Measurements from ENCODE around the gene C17orf67.

C17orf67 gene

DNA sequence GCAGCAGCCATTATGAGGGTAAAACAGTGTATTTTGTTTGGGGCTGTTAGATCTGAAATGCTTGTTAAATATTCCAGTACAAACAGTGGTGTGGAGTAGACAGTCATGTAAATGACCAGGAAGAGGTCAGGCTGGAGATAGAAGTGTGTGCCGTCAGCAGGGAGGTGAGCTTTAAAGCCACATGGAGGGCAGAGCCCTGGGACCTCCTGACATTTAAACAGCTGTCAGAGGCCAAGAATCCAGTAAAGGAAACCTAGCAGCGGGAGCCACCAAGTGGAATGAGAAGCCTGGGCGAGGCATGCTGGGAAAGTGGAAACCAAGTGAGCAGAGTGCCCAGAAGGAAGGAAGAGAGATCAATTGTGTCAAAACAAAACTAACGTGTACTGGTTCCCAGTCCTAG, 26.8 kb downstream of the C17orf67 start:
- no peak for DNase-seq (ENCODE audit: low read depth)
- TF ChIP-seq, protein P1, sequence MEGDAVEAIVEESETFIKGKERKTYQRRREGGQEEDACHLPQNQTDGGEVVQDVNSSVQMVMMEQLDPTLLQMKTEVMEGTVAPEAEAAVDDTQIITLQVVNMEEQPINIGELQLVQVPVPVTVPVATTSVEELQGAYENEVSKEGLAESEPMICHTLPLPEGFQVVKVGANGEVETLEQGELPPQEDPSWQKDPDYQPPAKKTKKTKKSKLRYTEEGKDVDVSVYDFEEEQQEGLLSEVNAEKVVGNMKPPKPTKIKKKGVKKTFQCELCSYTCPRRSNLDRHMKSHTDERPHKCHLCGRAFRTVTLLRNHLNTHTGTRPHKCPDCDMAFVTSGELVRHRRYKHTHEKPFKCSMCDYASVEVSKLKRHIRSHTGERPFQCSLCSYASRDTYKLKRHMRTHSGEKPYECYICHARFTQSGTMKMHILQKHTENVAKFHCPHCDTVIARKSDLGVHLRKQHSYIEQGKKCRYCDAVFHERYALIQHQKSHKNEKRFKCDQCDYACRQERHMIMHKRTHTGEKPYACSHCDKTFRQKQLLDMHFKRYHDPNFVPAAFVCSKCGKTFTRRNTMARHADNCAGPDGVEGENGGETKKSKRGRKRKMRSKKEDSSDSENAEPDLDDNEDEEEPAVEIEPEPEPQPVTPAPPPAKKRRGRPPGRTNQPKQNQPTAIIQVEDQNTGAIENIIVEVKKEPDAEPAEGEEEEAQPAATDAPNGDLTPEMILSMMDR (IDR thresholded peaks at IDR 0.05; ENCODE audit: low read depth, low read length, missing control alignments) = no peak
- in situ Hi-C loops (cut with HindIII; ENCODE audit: low sequenced_read_pairs) = no loop called here
- H3K4me3 ChIP-seq (ENCODE audit: low read depth, low read length) = no peak overlapping the region

DNA sequence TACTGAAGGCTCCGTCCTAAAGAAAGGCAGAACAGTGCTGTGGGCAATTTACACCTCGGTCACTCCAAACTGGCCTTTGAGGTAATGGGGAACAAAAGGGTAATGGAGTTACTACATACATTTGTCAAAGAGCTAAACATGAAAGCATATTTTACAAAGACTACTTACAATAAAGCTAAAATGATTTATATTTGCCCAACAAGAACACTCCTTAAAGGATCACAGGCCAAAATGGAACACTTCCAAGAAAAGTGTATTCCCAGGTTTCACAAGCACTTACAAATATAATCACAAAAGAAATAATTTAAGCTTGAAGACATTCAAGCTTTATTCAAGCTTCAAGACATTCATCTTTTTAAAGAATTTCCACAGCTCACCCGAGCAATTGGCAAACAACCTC, 29.3 kb downstream of the C17orf67 start:
- in situ Hi-C loops (cut with HindIII; ENCODE audit: low sequenced_read_pairs) = no loop called here
- TF ChIP-seq, protein P1 (IDR thresholded peaks at IDR 0.05; ENCODE audit: low read depth, low read length, missing control alignments) = no peak
- no peak for DNase-seq (ENCODE audit: low read depth)
- H3K4me3 ChIP-seq (ENCODE audit: low read depth, low read length) = no peak overlapping the region

DNA sequence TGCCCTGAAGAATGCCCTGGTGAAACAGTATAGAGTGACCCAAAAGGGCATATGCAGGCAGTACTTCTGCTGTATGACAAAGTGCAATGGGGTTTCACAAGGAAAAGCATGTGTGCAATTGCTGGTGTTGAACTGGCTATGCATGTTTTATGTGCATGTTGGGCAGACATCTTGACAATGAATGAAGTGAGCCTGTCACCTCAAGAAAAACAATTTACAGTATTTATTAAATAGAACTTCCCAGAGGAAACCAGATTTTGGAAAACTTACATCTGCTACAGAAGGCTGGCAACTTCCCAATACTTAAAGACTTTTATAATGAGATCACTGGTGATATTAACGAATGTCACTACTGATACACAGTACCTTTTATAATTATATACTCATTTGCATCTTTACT, 30.6 kb downstream of the C17orf67 start:
- in situ Hi-C loops (cut with HindIII; ENCODE audit: low sequenced_read_pairs) = no loop called here
- no peak overlapping the region for H3K4me3 ChIP-seq (ENCODE audit: low read depth, low read length)
- TF ChIP-seq, protein P1 (IDR thresholded peaks at IDR 0.05; ENCODE audit: low read depth, low read length, missing control alignments) = no peak
- no peak for DNase-seq (ENCODE audit: low read depth)

DNA sequence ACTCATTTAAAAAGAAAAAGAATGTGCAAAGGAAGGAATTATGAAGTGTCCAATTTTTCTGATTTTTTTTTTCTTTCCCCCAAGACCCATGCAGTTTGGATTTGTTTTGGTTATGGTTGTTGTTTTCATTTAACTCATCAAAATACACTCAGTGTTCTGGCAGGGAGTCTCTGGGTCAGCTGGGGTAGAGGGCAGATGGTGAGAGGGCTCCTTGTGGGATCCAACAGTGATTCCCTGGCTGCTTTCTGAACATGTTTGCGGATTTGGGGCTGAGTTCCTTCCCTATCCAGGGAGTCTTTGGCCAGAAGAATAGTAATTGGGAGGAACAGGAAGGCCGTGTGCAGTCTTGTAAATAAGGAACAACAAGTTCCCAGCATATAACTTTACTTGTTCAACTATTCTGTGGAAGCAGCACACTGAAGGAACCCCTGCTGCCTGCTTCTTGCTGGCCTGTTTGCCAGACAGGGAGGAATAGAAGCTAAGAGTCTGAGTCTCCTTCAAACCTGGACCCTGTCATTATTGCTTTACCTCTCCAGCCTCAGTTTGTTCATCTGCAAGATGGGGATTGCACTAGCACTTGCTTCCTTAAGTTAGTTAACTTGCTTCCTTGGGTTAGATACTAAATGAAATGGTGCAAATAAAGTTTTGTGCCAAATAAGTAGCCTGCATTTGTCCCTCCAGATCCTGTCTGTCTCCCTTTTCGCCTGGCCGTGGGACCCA, 32.1 kb downstream of the C17orf67 start:
- no peak overlapping the region for H3K4me3 ChIP-seq (ENCODE audit: low read depth, low read length)
- DNase-seq (ENCODE audit: low read depth) = no peak
- TF ChIP-seq, protein P1 (IDR thresholded peaks at IDR 0.05; ENCODE audit: low read depth, low read length, missing control alignments) = no peak
- in situ Hi-C loops (cut with HindIII; ENCODE audit: low sequenced_read_pairs) = no loop called here

DNA sequence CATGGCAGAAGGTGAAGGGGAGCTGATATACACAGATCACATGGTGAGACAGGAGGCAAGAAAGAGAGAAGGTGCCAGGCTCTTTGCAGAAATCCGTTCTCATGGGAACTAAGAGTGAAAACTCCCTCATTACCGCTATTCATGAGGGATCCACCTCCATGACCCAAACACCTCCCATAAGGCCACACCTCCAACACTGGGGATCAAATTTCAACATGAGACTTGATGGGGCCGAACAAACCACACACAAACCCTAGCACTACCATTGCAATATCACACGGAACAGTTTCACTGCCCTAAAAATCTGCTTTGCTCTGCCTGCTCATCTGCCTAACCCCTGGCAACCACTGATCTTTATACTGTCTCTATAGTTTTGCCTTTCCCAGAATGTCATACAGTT, 34.8 kb downstream of the C17orf67 start:
- in situ Hi-C loops (cut with HindIII; ENCODE audit: low sequenced_read_pairs) = no loop called here
- no peak for DNase-seq (ENCODE audit: low read depth)
- TF ChIP-seq, protein P1 (IDR thresholded peaks at IDR 0.05; ENCODE audit: low read depth, low read length, missing control alignments) = no peak
- H3K4me3 ChIP-seq (ENCODE audit: low read depth, low read length) = no peak overlapping the region

DNA sequence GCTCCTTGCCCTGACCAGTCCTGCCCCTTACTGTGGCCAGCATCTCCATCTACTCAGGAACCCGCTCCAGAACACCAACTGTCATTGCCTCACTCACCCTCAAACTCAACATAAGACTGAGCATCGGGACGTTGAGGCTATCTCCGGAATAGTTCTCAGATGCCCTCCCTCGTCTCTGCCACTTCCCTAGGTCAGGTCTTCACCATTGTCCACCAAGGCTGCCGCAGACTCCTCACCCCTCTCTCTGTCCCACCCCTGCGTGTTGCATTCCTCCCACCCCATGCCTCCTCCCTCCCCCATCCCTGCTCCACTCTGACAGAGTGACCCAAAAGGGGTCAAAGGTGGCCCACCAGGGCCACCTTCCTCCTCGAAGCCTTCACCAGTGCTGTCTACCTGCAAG, 37.2 kb downstream of the C17orf67 start:
- no peak overlapping the region for H3K4me3 ChIP-seq (ENCODE audit: low read depth, low read length)
- in situ Hi-C loops (cut with HindIII; ENCODE audit: low sequenced_read_pairs) = no loop called here
- DNase-seq (ENCODE audit: low read depth) = no peak
- TF ChIP-seq, protein P1 (IDR thresholded peaks at IDR 0.05; ENCODE audit: low read depth, low read length, missing control alignments) = no peak
